WTC11 (cell line): ENCODE results near the gene CAMK2G. TPM values are rescaled to one million over a fixed set of nuclear protein-coding genes. Genes with fewer than 3 reads are reported as not detected.

ENCODE experiments used
- ATAC-seq: fragments of 200-7000 bp; cut with Tn5 transposase; 2 replicates; pipeline ENCODE4 v1.10.0; 2021; ENCODE audit warnings: mild to moderate bottlenecking, moderate library complexity
- CTCF ChIA-PET: fragments of 300-600 bp; sonication (Branson Sonifier 250); formaldehyde crosslinking; loops from one replicate; lab custom pipeline; 2021; ENCODE audit warnings: antibody characterized with exemption; lab: Charles Lee
- POLR2A ChIA-PET: fragments of 350-600 bp; sonication (Branson Sonifier 250); formaldehyde crosslinking; loops from one replicate; lab custom pipeline; 2021; ENCODE audit warnings: antibody characterized with exemption; lab: Charles Lee
- DNase-seq: peaks from one replicate; pipeline ENCODE4 v3.0.0; 2021; ENCODE audit warnings: low spot score
- H3K27ac Mint-ChIP-seq: 2 replicates; pipeline ENCODE4 v1.8.0; 2021; ENCODE audit warnings: mixed read lengths
- H3K27me3 Mint-ChIP-seq: 2 replicates; pipeline ENCODE4 v1.8.0; 2021; ENCODE audit warnings: low read depth, mild to moderate bottlenecking, moderate library complexity, mixed read lengths
- H3K36me3 Mint-ChIP-seq: 2 replicates; pipeline ENCODE4 v1.8.0; 2021; ENCODE audit warnings: mixed read lengths
- H3K4me1 Mint-ChIP-seq: 2 replicates; pipeline ENCODE4 v1.8.0; 2022; ENCODE audit warnings: mixed read lengths
- H3K4me3 Mint-ChIP-seq: 2 replicates; pipeline ENCODE4 v1.8.0; 2021; ENCODE audit warnings: mild to moderate bottlenecking, moderate library complexity, mixed read lengths
- H3K9me3 Mint-ChIP-seq: 2 replicates; pipeline ENCODE4 v1.8.0; 2021; ENCODE audit warnings: mixed read lengths
- CREB1 ChIP-seq: sonication (generic); formaldehyde crosslinking; IDR thresholded peaks from 2 replicates; pipeline ENCODE4 v1.8.0; 2023; ENCODE audit warnings: mild to moderate bottlenecking, missing genetic modification reagents
- CREM ChIP-seq: sonication (generic); formaldehyde crosslinking; IDR thresholded peaks from 2 replicates; pipeline ENCODE4 v1.8.1; 2022; ENCODE audit warnings: mild to moderate bottlenecking, missing genetic modification reagents, moderate library complexity
- GABPB1 ChIP-seq: sonication (generic); formaldehyde crosslinking; IDR thresholded peaks from 2 replicates; pipeline ENCODE4 v1.8.1; 2023; ENCODE audit warnings: mild to moderate bottlenecking, missing genetic modification reagents
- GTF2I ChIP-seq: fragments of 250-450 bp; sonication (Bioruptor Pico); conservative IDR thresholded peaks from 2 replicates; pipeline ENCODE4 v1.4.0; 2021; ENCODE audit warnings: mild to moderate bottlenecking
- HMGXB4 ChIP-seq: sonication (generic); formaldehyde crosslinking; IDR thresholded peaks from 2 replicates; pipeline ENCODE4 v1.8.1; 2023; ENCODE audit warnings: mild to moderate bottlenecking, moderate library complexity, missing genetic modification reagents
- MLX ChIP-seq: sonication (generic); formaldehyde crosslinking; IDR thresholded peaks from 2 replicates; pipeline ENCODE4 v1.8.1; 2023; ENCODE audit warnings: mild to moderate bottlenecking, missing genetic modification reagents, moderate library complexity
- NFATC4 ChIP-seq: fragments of 250-450 bp; sonication (Bioruptor Pico); IDR thresholded peaks from 2 replicates; pipeline ENCODE4 v1.9.0; 2021; ENCODE audit warnings: mild to moderate bottlenecking
- PRDM15 ChIP-seq: sonication (generic); formaldehyde crosslinking; IDR thresholded peaks from 2 replicates; pipeline ENCODE4 v1.8.0; 2022; ENCODE audit warnings: missing genetic modification reagents
- PREB ChIP-seq: sonication (generic); formaldehyde crosslinking; IDR thresholded peaks from 2 replicates; pipeline ENCODE4 v1.8.1; 2022; ENCODE audit warnings: mild to moderate bottlenecking, missing genetic modification reagents, moderate library complexity, borderline replicate concordance
- USF1 ChIP-seq: sonication (generic); formaldehyde crosslinking; IDR thresholded peaks from 2 replicates; pipeline ENCODE4 v1.8.0; 2022; ENCODE audit warnings: mild to moderate bottlenecking, missing genetic modification reagents
- ZMAT4 ChIP-seq: fragments of 250-450 bp; sonication (Bioruptor Pico); IDR thresholded peaks from 2 replicates; pipeline ENCODE4 v1.9.0; 2021; ENCODE audit warnings: mild to moderate bottlenecking
- ZNF232 ChIP-seq: sonication (generic); formaldehyde crosslinking; IDR thresholded peaks from 2 replicates; pipeline ENCODE4 v1.8.0; 2022; ENCODE audit warnings: mild to moderate bottlenecking, missing genetic modification reagents
- ZNF281 ChIP-seq: sonication (generic); formaldehyde crosslinking; IDR thresholded peaks from 2 replicates; pipeline ENCODE4 v1.8.0; 2023; ENCODE audit warnings: mild to moderate bottlenecking, missing genetic modification reagents
- ZNF396 ChIP-seq: fragments of 250-450 bp; sonication (Bioruptor Pico); IDR thresholded peaks from 2 replicates; pipeline ENCODE4 v1.8.0; 2021; ENCODE audit warnings: mild to moderate bottlenecking, moderate library complexity, borderline replicate concordance
- ZNF532 ChIP-seq: fragments of 250-450 bp; sonication (Bioruptor Pico); IDR thresholded peaks from 2 replicates; pipeline ENCODE4 v1.9.0; 2021; ENCODE audit warnings: mild to moderate bottlenecking, borderline replicate concordance
- total RNA-seq: library from RNA; stranded (reverse); gene quantifications from 3 replicates; pipeline ENCODE4 v1.2.3, GENCODE V29; 2021

Gene CAMK2G
- total RNA-seq, 1 experiment from 2014 or later, result 34.9 TPM

- DNase-seq (no peak), ATAC-seq (no peak)
- ChIA-PET CTCF (interaction anchor here (0.7 to 6.8 kb wide), 2 partner anchors 15 to 17 kb away, joined by 3 to 52 read pairs; no protein-coding TSS in a partner anchor), POLR2A (no interaction called here)
- no peaks in the 10 kb centered on the region for H3K27me3 Mint-ChIP-seq
- H3K9me3 Mint-ChIP-seq, result no peaks in the 10 kb centered on the region
- no peak overlapping the region for H3K4me3 Mint-ChIP-seq
- TF ChIP-seq CREM (CRISPR knock-in tag) (no peak), NFATC4 (CRISPR knock-in tag) (no peak), ZNF232 (CRISPR knock-in tag) (no peak), ZNF281 (CRISPR knock-in tag) (no peak), MLX (CRISPR knock-in tag) (no peak), GTF2I (CRISPR knock-in tag) (no peak), ZNF396 (CRISPR knock-in tag) (no peak), USF1 (no peak), PRDM15 (CRISPR knock-in tag) (no peak), ZMAT4 (CRISPR knock-in tag) (no peak), PREB (CRISPR knock-in tag) (no peak), HMGXB4 (CRISPR knock-in tag) (no peak), GABPB1 (CRISPR knock-in tag) (no peak), ZNF532 (no peak), CREB1 (CRISPR knock-in tag) (no peak)
- peaks cover 22% of the 10 kb centered on the region for H3K4me1 Mint-ChIP-seq
- peaks cover 20% of the 10 kb centered on the region for H3K36me3 Mint-ChIP-seq
- no peak overlapping the region for H3K27ac Mint-ChIP-seq
These were observed 10.1 kb downstream of the CAMK2G start for GRCh38 chr10:73864229-73864628.
